GM12873 (cell line): ENCODE results near the gene SRPX.

ENCODE experiments used
- CTCF ChIP-seq: IDR thresholded peaks from 2 replicates; pipeline ENCODE4 v1.5.1; 2012; ENCODE audit warnings: low read depth, mild to moderate bottlenecking, moderate library complexity, low read length, control low read depth; ENCODE audit not compliant: insufficient read depth; ENCODE audit errors: missing control alignments

SRPX gene

GRCh38 chrX:38154340-38154739 is 66.3 kb downstream of the SRPX start:
- TF ChIP-seq CTCF: no peak

GRCh38 chrX:38151441-38151840 is 69.2 kb downstream of the SRPX start:
- no peak for TF ChIP-seq CTCF

DNA sequence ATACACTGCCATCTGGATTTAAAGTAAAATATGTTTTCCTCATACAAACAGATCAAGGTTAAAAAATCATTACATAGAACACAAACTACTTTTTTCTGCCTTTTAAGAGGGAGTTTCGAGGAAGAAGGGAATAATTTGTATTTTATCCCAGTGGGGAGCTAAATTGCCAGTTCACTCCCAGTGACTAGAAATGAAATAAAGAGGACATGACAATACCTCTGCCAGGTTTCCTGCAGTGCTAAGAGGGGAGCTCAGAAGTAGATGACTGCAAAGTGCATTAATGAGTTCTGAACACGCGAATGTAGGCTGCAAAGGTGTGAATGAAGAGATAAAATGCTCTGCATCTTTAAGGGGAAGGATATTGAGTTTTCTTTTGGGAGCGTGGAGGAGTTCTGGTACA is 69.7 kb downstream of the SRPX start:
- no peak for TF ChIP-seq CTCF

GRCh38 chrX:38149016-38149415 is 71.7 kb downstream of the SRPX start:
- TF ChIP-seq CTCF: no peak

GRCh38 chrX:38142610-38143009 is 78.1 kb downstream of the SRPX start:
- TF ChIP-seq CTCF: no peak

GRCh38 chrX:38138900-38139299 is 81.8 kb downstream of the SRPX start:
- no peak for TF ChIP-seq CTCF

GRCh38 chrX:38138157-38138891 is 82.3 kb downstream of the SRPX start:
- TF ChIP-seq CTCF: no peak

GRCh38 chrX:38129366-38129765 is 91.3 kb downstream of the SRPX start:
- no peak for TF ChIP-seq CTCF
